Skeletal muscle cell (primary cell): ENCODE data around the gene DHX15.
"Not testable (repeated sequence)": the region's sequence is repeated elsewhere in the genome, so short reads cannot be mapped to it uniquely, and the experiment has no call there.

Experiments used
- DNase-seq: peaks from one replicate; pipeline ENCODE4 v3.0.0-alpha.2; 2010; ENCODE audit warnings: low read depth
- H3K4me3 ChIP-seq: 2 replicates; pipeline ENCODE4 v1.5.1; 2011; ENCODE audit warnings: low read depth, mild to moderate bottlenecking, control low read depth, low read length, moderate library complexity

DHX15 gene

DNA sequence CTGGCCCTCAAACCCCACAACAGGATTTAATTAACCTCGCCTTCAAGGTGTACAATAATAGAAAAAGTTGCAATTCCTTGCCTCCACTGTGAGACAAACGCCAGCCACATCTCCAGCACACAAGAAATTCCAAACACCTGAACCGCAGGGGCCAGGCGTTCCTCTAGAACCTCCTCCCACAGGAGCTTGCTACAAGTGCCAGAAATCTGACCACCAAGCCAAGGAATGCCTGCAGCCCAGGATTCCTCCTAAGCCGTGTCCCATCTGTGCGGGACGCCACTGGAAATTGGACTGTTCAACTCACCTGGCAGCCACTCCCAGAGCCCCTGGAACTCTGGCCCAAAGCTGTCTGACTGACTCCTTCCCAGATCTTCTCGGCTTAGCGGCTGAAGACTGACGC is 81.3 kb downstream of the DHX15 start:
- not testable (repeated sequence) for DNase-seq, H3K4me3 ChIP-seq

DNA sequence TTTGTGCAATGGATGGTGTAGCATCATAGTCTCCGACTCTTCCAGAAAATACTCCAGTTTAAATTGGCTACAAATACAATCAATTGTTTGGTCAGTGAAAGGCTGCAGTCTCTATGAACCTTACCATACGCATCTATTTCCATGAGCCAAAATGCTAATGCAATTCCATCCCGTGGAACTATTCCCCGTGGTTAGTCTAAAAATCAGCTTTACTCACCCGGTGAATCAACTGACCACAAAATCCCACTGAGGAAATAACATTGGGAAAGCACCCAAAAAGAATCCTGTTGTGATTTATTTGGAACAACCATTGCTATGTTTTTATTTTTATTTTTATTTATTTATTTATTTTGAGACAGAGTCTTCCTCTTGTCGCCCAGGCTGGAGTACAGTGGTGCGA is 87.1 kb downstream of the DHX15 start:
- no peak for DNase-seq
- H3K4me3 ChIP-seq = no peak overlapping the region

GRCh38 chr4:24496597-24496996 is 87.8 kb downstream of the DHX15 start:
- H3K4me3 ChIP-seq = no peak overlapping the region
- no peak for DNase-seq

- DNase-seq = no peak
Observed at GRCh38 chr4:24495388-24495787, 89.0 kb downstream of the DHX15 start.

DNA sequence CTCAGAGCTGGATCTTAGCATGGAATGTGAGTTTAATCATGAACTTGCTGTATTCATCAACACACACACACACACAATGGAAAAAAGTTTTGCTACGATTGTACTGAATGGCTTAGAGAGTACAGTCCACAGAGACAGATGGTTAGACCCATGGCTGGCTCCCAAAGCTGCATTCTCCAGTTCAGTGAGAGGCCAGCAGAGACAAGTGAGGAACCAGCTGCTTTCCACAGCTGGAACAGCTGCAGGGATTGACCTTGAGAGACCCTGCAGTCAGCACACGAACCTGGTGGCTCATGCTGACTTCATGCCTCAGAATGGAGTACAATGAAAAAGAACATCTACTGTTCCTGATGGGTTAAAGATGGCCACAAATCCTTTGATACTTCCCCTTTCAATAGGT is 94.5 kb downstream of the DHX15 start:
- DNase-seq = peak; percentile 45
- no peak overlapping the region for H3K4me3 ChIP-seq

More at GRCh38 chr4:24495388-24495787, 89.0 kb downstream of the DHX15 start:
- no peak overlapping the region for H3K4me3 ChIP-seq

GRCh38 chr4:24488399-24489164 is 95.8 kb downstream of the DHX15 start:
- no peak overlapping the region for H3K4me3 ChIP-seq
- DNase-seq = no peak

DNA sequence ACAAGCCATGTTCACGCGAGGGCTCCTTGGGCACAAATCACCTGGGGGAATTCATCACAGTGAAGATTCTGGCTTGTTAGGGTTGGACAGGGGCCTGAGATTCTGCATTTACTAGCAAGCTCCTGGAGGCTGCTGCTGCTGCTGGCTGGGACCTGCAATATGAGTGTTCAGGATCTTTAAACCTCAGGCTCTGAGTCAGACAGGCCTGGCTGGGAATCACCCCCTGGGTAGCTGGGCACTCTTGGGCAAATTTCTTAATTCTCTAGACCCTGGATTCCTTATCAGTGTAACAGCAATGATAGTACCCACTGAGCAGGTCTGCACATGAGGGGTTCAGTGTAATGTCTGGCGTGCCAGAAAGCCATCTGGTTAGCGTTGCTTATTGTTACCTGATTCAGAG is 101.5 kb downstream of the DHX15 start:
- DNase-seq = no peak
- H3K4me3 ChIP-seq = no peak overlapping the region

GRCh38 chr4:24477919-24478318 is 106.4 kb downstream of the DHX15 start:
- DNase-seq = peak; percentile 66
- peak overlapping the region; percentile 5 for H3K4me3 ChIP-seq
